Amygdala (tissue), 56 donors: ENCODE data around the gene TMIE.

Experiments used
- DNase-seq, 56 donors: peaks; one replicate each; lab custom pipeline; 2025; lab: John Stamatoyannopoulos, UW

TMIE gene, protein sequence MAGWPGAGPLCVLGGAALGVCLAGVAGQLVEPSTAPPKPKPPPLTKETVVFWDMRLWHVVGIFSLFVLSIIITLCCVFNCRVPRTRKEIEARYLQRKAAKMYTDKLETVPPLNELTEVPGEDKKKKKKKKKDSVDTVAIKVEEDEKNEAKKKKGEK

DNA sequence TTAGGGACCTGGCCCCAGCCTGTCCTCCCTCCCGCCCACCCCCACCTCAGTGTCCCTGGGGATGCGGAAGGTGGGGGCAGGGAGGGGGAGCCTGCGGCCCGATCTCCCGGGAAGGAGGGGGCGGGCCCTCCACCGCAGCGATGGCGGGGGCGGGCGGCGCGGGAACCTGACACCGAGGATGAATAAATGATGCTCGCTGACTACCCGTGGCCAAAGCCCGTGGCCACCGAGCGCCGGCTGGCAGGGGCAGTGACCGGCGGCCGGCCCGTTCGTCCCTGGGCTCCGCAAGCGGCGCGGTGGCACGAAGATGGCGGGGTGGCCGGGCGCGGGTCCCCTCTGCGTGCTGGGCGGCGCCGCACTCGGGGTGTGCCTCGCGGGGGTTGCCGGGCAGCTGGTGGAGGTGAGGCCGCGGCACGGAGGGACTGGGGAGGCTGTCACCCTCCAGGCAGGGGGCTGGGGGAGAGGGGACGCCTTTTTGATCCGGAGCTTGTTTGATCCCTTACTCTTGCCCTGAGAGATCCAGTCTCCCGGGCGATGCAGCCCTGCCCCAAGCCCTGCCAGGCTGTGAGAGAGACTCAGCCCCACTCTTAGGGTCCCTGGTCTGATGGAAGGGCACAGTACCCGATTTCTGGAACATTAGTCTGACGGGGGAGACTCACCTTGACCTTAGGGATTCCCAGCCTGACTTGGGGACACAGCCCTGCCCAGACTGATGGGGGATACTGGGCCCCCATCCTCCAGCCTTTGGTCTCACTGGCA lies at the start of gene TMIE:
TMIE (plus strand) TSS at position 212 of the 759 bp plus-strand sequence; CDS start at position 308, 96 bp downstream.
- peak in 7 of 56 donors; percentile 25 to 87 (median 55) for DNase-seq

DNA sequence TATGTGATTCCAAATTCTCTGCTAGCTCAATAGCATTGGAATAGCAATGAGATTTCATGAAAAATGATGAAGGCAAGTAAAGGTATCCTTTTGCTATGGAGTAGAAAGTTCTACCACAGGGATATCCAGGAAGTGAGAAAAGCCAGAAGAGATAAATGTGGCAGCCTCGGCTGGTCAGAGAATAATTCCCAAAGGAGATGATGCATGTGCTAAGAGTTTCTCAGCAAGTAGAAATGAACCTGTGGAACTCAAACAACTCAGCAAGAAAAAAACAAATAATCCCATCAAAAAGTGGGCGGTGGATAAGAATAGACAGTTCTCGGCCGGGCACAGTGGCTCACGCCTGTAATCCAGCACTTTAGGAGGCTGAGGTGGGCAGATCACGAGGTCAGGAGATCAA lies 45.9 kb upstream of the TMIE start:
- DNase-seq, result no peak

DNA sequence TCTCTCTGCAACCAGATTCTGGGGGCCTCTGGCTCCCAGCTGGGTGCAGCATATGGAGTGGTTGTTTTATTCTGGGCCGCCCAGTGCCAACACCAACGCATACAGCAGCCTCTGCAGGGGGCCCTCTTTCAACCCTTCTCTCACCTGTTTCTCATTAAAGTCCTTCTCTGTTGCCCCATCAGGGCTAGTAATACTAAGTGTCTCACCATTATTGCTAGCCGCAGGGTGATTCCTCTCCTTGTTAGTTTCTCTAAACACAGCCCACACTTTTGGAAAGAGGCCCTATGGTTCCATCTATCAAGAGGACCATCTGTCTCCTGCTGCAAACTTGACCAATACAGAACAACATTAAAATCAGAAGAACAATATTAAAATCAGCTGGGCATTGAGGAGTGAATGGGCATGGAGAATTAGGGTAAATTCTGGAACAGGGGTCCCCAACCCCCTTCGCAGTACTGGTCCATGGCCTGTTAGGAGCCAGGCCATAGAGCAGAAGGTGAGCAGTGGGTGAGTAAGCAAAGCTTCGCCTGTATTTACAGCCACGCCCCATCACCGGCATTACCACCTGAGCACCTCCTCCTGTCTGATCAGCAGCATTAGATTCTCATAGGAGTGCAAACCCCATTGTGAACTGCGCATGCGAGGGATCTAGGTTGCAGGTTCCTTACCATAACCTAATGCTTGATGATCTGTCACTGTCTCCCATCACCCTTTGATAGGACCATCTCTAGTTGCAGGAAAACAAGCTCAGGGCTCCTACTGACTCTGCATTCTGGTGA lies 44.2 kb upstream of the TMIE start:
- DNase-seq, result no peak

DNA sequence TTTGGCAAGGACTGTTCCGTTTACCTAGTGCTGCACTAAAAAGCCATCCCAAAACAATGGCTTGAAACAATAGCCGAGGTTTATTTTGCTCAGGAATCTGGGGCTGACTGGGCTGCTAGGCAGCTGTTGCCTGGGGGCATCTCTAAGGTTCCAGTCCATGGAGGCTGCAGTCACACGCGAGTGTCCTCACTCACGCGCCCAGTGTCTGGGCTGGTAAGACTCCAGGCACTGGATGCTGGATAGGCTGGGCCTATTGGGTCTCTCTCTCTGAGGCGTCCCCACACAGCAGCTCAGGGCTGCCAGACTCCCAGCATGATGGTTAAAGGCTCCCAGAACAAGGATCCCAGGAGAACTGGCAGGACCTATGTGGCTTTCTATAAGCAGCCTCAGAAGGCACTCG lies 41.9 kb upstream of the TMIE start:
- DNase-seq, result no peak

DNA sequence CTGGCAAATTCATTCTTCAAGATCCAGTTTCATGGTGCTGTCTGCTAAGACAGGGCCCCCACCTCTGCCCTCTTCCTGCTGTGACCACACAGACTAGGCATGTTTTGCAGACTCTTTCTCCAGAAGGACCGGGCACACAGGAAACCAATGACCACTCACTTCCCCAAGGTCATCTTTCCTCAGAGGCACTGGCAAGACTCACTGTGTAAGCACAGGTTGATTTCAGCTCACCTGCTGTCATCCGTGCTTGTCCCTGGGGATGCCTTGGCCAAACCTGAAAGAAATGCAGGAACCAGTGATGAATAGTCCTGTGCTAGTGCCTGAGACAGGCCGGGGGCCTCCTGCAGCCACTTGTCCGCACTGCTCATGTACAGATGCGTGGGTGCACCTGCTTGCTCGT lies 41.2 kb upstream of the TMIE start:
- no peak for DNase-seq

DNA sequence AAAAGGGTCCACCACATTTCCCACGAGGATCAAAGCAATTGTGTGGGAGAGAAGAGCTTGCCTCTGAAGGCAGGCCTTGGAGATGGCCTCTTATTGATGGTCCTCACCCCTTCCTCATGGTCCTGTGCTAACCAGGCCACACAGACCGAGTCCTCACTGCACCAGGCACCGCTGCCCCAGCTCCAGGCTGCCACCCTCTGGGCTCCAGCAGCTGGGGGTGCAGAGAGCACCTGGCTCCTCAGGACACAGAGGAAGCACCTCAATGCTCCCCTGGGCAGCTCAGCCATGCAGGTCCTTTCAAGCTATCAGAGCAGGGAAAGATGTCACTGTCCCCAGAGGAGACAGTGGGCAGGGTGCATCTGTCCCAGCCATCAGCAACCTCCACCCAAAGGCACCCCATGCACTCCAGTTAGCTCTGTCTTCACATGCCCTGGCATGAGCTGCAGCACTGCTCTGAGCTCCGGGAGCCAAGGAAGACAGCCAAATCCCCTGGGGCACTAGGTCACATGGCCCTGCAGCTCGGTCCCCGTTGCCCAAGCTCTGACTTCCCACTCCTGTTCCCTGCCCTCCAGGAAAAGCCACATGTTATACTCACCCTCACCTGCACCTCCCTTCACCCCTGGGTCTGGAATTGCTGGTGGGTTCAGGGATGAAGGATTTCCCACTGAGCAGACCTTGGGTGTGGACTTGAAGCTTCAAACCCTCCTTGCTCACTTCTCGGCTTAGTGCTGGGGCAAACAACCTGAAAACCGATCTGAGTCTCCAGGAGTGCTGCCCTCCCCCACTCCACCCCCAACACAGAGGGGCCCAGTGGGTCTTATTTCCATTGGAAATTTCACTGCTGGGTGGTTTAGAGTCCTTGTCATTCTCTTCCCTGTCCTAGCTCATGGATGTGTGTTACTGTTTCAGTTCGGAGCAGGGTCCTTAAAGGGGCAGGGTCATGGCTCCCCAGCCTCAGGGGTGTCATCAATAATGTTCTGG lies 40.4 kb upstream of the TMIE start:
- DNase-seq, result peak in 2 of 56 donors; percentile 14 to 17

DNA sequence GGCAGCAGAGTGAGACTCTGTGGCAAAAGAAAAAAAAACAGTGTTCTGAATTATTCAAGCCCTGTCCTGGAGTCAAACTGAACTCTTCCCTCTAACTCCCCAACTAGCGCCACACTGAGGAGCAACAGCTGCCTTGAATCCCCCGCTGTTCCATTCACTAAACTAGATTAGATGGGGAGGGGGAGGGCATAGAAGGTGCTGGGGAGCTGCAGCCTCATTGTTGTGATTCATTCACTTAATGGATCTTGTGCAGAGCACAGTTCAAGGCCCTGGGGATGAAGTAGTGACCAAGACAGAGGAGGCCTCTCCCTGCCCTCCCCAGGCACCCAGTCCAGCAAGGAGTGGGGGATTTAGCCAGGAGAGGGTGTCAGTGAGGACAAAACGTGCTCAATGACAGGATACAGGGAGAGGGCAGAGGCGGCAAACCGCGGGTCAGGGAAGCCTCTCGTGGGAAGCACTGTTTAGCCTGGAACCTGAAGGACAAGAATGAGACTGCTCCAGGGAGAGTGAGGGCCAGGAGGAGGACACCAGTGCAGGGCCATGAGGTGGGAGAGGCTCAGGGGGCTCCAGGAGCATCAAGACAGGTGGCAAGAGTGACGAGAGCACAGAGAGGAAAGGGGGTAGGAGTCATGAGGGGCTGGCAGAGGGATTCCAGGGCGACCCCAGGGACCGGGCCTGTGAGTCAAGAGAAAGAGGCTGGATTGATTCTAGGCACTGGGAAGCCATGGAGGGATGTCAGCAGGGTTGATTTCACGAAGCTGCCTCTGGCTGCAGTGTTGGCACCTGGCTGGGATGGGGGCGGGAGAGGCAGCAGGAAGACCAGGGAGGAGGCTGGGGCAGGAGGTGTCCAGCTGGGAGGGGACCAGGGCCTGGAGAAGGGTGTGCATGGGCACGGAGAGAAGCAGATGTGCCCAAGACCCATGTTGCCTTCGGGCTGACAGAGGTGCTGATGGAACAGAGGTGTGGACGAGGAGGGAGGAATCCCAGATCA lies 39.1 kb upstream of the TMIE start:
- no peak for DNase-seq

DNA sequence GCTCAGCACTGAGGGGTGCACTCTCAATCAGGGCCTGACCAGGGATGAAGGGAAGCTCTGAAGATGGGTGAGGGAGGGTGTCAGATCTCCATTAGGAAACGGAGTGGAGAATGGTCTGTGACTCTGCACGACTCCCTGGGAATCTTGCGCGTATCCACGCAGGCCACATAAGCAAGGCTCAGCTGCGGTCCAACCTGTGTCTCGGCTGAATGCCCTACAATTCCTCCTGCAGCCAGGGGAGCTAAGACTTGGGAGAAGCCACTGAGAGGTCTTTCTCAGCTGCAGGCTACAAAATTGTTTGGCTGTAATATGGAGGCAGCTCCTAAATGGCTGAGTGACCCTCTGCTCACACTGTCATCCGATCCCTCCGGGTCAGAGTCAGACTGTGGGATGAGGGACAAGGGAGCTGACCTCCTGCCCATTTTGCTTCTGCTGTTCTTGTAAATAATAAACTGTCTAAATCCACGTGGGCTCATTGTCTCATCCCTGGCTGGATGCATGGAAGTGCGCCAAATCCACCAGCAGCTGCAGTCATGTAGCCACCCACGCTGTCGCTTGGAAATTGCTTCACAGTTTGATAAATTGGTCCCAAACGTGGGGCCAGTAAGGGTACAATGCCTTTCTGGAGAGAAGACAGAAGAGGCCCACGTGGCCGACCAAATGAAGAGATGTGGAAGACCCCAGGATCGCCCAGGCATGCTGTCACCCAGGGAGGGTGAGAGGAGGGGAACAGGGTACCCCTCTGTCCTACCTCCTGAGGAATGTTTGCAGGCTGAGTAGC lies 38.2 kb upstream of the TMIE start:
- peak in 39 of 56 donors; percentile 13 to 77 (median 50) for DNase-seq

DNA sequence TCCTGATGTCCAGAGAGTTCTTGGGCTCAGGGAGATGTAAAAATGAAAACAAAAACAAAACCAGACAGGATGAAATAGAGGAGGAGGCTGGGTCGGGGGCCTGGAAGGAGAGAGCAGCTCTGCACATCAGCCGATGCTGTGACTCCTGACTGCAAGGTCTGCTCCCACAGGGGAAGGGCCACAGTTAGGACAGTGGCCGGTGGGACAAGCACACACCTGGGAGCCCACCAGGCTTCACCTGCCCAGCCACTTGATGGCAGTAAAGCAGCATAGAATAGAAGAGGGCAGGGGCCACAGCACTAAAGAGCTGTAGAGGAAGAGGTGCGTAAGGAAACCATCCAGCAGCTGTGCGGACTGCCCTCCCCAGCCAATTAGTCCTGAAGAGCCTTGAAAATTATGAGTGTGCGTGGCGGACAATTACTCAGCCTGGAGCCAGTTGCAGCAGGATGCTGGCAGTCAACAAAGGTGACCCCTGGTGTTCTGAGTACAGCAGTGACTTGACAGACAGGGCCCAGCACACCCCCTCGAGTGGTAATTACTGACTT lies 37.5 kb upstream of the TMIE start:
- no peak for DNase-seq

DNA sequence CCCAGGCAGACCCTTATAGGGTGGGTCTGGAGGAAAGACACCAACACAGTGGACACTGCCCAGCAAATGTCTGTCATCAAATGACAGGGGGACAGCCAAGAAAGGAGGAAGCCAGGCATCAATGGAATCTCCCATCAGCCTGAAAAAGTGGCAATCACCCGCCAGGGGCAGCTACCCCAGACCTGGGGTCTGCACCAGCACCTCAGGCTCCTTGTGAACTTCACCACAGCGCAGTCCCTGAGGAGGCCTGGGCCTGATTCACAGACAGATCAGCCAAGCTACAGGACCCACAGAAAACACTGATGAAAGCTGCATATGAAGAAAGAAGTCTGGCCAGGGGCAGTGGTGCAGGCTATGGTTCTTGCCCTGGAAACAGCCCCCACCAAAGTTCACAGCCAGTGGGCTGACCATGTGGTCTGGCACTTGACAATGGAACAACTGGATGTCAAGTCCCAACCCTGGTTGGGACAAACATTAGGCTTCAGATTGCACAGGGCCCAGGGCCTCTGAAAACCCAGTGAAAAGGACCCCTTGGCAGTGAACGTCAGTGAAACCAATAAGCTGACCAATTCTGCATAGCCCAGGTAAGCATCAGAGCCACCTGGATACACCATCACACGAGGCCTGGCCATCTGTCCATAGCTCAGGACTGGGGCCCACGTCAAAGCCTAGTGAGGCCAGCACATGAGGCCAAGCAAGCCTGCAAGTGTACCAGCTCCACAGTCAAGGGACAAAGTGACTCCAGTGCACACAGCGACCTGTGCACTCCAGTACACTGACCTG lies 36.8 kb upstream of the TMIE start:
- DNase-seq, result no peak

DNA sequence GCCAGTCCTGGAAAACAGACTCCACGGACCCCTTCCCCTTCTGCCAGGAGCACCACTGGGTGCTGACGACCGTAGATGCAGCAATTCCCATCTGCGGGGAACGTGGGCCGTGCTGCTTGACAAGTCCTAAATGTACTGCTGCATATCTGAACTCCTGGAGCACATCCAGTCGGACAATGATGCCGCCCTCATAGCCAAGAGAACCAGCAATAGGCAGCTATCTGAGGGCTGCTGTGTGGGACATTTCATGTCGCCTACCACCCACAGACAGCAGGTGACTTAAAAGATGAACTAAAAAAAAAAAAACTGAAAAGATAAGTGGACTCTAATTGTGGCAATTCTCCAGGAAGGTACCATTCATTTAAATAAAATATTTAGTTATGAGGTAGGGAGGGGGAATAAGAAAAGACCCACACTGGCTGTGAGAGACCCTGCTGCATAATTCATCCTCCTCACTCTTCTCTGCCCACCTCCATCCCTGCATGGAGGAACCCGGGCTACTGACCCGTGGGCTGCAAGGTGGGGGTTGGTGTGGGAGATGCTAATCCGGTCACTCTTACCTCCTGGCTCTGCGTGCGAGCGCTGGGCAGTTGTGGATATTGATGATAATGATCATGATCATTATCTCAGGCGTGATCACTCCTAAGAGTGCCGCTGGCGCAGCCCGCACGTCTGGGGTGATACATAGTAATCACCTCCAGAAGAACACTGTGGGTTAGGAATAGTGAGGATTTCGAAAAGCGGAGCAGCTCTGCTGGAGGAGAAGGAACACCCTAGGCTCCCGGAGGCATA lies 36.0 kb upstream of the TMIE start:
- peak in 7 of 56 donors; percentile 8 to 43 (median 15) for DNase-seq

DNA sequence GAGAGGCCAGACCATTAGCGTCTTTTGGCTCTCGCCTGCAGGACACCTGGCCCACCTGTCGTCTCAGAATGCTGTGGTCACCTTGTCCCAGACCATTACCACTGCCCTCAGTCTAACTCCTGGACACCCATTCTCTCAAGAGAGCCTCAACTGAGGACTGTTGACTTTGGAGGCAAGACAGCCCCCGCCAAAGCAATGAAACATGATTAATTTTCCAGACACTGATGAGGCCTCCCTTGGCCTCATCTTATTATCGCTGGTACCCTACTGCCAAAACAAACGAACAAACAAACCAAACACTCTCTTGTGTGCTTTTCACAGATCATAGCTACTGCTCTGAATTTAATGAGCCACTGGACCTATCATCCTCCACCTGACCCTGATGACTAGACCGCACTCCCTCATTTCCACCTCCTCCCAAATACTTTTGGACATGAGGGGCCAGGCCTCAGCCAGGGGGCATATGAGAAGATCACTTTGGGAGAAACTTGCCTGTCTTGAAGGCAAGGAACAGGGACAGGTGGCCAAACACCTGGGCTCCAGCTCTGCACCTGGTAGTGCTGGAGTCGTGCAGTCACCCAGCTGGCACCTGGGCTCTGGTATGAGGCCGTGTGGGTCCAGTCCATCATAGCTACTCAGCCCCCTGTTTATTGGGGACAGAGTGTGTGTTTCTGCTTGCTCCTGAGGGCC lies 35.3 kb upstream of the TMIE start:
- DNase-seq, result no peak

DNA sequence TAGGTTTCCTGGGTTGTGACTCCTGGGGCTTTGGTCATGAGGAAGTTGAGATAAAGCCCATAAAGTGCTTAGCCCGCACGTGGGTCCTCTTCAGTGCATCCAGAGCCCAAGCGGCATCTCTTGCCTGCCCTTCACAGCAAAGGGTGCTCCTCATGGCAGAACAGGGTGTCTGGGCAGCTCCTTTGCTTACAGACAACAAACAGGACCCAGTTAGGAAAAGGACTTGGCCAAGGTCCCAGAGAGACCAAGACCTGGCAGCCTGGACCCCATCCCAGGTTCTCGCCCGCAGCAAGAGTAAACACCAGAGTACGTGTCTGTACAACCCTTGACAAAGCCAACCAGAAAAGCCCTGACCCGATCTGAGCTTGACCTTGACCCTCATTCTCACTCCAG lies 34.7 kb upstream of the TMIE start:
- no peak for DNase-seq

DNA sequence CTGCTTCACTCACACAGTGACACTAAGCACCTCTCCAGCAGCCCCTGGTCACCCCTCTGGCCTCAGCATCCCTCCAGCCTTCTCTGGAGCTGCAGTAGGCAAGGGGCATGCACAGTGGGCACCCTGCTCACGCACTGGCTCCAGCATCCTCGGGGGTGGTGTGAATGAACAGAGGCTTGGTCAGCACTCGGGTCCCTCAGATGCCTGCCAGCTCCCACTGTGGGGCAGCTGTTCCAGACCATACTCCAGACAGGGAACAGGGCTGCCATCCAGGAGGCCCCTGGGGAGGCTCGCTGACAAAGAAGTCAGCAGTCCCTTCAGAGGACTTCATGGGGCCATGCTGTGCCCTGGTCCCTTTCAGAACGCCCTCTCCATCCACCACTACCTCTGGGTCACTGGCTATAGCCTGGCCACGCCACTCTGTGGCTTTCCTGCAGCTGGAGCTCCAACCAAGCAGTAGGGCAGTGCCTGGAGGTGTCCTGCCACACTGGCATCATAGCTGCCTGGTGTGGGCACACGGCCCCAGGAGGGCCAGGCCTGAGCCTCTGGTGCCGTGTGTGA lies 34.1 kb upstream of the TMIE start:
- no peak for DNase-seq

DNA sequence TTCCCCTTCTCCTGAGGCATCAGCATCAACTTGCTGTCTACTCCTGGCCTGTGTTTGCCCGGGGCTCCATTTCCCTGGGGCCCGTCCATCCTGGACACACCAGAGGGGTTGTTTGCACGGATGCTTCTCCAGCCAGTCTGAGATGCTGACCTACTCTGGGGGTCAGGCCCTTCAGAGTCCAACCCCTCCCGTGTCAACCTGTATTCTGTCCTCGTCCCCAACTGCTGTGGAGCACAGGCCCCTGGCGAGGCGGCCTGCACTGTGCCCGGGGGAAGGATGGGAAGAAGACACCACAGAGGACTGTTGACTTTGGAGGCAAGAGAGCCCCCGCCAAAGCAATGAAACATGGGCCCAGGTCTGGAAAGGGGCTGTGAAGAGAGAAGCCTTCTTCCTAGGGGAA lies 33.5 kb upstream of the TMIE start:
- DNase-seq, result no peak
